DMS79 treated with DMSO at 0.1 percent for 48 hours (cell line): ENCODE data around the gene FAM53B.
A peak's percentile ranks its signal among the peaks of the same experiment; 100 is the strongest.
"Not testable (repeated sequence)": the region's sequence is repeated elsewhere in the genome, so short reads cannot be mapped to it uniquely, and the experiment has no call there.

Source experiments
- DNase-seq: peaks from one replicate; lab custom pipeline; 2025; lab: John Stamatoyannopoulos, UW

FAM53B gene

DNA sequence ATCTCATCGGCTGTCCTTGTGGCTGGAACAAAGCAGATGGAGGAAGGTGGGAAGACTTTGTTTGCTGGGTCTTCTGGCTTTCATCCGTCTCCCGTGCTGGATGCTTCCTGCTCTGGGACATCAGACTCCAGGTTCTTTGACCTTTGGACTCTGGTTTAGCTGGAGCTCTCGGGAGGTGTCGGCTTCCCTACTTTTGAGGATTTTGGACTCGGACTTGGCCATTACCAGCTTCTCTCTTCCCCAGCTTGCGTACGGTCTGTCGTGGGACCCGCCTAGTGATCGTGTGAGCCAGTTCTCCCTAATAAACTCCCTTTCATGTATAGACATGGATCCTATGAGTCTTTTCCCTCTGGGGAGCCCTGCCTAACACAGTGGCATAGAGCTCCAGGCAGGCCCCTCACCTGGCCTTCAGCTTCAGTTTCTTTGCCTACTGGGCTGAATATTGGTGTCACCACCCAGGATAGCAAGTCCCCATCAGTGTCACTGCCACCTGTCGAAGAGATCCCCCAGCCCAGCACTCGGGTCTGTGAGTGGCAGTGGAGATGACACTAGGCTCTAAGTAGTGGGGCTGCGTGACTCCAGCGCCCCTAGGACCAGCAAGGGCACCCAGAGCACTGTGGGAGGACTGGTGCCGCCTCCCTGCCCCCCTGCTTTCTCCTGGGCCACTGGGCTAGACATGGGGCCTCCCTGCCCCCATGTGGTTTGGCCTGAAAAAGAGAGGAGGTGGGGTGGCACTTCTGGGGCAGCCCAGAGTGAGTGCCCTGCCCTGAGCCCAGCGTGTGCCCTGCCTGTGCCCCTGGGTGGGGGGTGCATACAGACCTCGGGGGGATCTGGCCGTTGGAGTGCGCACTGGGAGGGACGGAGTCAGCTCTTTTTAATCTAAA, 147.0 kb downstream of the FAM53B start:
- DNase-seq = no peak

DNA sequence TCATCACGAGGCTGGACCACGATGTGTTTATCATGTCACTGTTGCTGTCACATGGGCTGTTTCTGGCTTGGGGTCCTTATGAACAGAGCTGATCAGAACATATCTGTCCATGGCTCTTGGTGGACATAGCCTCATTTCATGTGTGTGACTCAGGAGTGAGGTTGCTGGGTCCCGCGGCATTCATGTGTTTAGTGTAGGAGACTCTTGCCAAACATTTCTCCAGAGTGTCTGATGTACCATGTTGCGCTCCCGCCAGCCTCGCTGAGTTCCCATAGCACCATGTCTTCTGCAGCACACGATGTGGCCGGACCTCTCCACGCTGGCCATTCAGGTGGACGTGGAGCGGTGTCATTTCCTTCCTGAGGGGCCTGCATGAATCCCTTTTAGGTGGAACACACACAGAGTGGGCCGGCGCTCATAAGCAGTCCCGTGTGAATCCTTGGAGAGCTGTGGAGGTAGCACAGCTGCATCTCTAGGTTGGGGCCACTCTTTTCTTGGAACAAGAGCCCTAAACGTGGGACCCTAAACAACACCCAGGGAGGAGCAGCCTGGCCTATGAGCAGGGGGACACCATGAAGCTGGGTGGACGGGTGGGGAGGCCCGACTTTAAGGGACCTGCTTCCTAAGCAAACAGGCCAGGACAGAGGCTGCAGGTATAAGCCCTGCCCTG, 147.9 kb downstream of the FAM53B start:
- DNase-seq = no peak

DNA sequence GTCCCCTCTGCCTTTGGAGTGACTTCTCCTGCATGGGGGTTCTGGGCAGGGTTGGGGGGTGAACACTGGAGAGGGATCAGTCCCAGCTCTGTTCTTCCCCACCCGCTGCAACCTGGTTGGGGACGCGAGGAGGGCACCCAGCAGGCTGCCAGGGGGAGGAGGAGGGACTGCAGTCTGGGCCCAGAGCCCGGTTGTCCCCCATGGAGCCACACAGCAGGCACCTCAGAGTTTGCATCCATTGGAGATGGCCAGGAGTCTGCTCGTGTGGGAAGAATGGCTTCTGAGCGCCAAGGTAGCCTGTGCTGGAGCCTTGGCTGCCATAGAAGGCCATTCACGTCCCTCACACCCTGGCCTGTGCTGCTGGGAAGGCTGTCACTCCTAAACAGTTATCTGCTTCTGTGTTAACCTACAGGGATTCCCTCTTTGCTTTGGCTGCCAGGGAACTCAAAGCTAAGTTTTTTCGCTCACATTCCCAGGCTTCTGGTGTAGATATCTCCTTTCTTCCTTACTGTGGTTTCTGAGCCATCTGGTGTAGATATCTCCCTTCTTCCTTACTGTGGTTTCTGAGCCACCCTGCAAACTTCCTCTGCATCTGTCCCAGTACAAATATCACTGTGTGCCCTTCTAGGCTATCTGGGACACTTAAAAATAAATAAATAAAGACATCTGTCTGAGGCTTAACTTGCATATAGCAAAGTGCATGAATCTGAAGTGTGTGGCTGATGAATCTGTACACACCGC, 148.9 kb downstream of the FAM53B start:
- DNase-seq = no peak

- DNase-seq = no peak
These were observed 149.9 kb downstream of the FAM53B start for GRCh38 chr10:124594240-124594639.

- DNase-seq = no peak
These were observed 150.7 kb downstream of the FAM53B start for GRCh38 chr10:124593431-124593985.

GRCh38 chr10:124592736-124593430, 151.3 kb downstream of the FAM53B start:
- DNase-seq = no peak

DNA sequence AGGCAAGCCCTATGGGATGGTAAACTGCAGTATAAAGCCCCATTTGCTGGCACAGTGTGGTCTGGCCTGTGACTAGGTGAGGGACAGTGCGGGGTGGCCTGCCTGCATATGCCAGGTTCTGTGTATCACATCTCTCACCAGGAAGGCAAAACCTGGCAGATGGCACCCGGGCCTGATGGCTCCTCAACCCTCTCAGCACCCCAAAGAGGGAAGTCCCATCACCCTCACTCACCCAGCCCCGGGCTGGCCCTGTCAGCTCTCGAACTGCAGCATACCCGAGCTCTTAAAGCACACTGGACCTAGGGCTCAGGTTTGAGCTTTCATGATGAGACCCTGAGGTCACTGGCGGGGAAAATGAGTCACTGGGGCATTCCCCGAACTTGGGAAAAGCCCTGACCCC, 152.1 kb downstream of the FAM53B start:
- DNase-seq = no peak

DNA sequence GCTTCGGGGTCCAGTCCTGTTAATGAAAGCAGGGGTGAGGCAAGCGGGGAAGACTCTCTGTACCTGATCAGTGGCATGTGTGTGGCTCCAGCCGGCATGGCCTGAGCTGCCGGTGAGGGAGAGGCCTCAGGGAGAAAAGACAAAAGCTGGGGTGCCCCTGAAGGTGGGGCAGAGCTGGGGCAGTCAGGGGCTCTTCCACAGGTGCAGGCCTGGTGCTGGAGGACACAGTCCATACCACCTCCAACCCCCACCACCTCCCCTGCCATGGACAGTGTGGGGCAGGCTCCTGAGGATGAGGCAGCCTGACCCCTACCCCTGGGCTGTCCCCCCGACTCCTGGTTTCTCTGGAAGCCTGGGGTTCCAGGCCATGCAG, 153.1 kb downstream of the FAM53B start:
- DNase-seq = no peak

DNA sequence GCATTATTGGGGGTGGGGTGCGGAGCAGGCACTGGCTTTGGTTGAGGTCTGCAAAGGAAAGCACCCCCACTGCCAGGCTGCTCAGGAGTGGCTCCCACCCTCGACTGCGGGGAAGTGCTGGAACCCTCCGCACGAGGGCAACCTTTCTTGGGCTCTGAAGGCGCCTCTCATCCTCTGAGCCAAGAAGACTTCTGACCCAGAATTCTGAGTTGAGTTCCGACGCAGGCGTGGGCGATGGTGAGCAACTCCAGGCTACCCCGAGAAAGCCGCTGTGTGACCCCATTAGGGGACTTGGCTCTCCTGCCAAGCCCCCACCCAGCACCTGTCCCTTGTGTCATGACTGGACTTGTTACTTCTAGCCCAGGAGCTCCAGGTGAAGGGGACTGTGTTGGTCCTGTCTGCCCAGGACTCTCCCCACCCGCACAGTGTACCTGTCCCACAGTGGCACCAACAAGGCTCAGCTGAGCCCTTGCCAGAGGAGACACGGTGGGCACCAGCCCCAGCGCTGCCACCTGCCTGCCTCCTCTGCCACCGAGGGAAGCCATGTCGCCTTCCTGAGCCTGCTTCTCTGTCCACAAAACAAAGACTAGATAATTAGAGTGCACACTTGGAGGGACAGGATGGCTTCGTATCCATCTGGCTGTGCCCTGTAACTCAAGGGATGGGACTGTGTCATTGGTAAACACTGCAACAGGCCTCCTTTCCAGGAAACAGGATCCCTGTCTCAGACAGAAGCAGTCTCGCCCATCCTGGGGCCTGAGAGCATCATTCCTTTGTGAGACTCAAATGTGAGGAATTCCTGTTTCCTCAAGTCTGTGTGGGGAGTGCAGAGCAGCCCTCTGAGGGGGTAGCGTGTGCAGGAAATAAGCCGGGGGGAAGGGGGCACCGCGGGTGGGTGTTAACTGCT, 153.7 kb downstream of the FAM53B start:
- peak; percentile 16 for DNase-seq

DNA sequence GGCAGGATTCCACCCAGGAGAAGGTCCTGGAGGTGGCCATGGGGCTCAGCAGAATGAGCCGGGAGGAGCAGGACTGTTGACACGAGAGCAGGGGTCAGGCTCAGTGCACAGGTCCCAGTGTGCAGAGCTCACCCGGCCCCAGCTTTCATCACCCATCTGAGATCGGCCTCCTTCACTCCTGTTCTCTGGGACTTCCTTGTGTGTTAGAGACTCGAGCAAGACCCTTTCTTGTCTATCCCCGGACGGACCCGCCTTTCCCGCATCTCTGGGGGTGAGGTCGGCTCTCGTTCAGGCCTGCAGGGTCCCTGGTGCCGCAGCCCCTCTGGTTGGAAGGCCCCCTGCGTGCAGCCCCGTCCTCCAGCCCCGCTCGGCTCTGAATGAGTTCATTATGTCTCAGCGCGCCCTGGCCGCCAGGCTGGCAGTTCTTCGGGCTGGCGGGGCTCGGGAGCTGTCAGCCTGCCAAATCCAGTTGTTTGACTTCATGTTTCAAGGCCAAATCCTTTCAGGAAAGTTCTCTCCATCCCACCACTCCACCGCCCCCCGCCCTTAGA, 154.6 kb downstream of the FAM53B start:
- DNase-seq = peak; percentile 43

- DNase-seq = peak; percentile 40
These were observed 155.3 kb downstream of the FAM53B start for GRCh38 chr10:124588736-124589490.

GRCh38 chr10:124588341-124588735, 155.8 kb downstream of the FAM53B start:
- DNase-seq = not testable (repeated sequence)

DNA sequence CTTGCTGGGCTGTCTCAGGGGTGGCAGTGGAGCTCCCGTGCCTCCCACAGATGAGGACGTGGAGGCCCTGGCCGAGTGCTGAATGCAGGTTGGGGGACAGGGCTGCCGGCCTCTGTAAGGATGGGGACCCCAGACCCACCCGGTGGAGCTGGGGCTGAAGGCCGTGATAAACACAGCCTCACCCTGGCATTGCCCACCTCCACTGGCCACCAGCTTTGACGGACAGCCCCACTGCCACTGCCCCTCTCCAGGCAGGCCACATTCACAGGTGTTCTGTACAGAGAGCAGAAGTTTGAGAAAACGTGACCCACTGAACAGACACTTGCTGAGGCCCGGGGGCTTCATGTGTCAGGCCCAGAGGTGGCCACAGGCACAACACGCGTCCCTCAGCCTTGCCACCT, 156.4 kb downstream of the FAM53B start:
- no peak for DNase-seq

- no peak for DNase-seq
These were observed 158.0 kb downstream of the FAM53B start for GRCh38 chr10:124586142-124586541.

GRCh38 chr10:124579011-124579399, 165.2 kb downstream of the FAM53B start:
- no peak for DNase-seq

GRCh38 chr10:124578231-124579010, 165.8 kb downstream of the FAM53B start:
- DNase-seq = no peak

DNA sequence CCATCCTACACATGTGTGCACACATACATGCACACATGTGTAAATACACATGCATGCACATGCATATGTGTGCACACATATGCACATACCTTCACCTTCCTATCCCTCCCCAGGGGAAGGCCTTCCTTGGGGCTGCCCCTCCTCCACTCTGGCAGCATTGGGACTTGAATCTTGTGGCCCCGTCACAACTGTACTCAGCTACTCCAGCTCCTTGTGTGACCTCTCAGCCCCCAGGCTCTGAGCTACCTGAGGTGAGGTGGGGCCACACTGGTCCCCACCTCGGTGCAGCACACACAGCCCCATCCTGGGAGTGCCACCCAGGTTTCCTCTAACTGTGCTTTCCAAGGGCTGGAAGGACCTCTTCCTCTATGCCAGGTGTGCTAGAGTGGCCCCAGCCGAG, 166.5 kb downstream of the FAM53B start:
- DNase-seq = no peak

DNA sequence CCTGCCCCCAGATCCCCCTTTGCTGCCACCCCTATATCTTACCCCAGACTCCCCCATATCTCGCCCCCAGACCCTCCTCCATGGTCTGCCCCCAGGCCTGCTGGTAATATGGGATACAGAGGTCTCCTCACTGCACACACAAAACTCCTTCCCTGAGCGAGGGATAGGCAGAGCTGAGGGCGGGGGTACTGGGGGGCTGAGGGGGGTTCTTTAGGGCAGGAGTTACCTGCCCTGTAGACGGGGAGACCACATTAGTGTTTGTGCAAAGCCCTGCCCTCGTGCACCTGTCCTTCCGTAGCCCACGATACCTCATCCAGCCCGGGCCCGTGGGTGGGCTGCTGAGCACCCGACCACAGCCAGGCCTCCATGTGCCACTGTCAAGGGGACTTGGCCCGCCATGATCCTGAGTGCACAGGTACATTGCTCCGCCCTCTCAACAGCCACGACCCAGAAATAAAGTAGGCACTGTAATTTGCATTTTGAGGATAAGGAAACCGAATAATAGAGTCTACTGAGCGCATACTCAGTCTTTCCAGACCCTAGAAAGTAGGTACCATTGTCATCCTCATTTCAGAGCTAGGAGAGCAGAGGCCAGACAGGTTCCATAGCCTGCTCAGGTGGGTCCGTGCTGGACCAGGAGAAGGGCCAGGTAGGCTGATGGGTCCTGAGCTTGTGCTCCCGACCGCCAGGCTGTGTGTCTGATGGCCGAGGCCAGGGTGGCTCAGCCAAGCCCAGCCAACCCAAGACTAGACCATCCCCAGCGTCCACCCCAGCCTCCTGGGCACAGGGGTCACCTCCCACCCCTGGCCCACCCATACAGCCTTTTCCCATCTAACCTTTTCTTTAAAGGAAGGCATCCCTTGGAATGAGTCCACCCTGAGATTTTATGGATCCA, 167.4 kb downstream of the FAM53B start:
- DNase-seq = no peak
